ENCODE results near the gene GRAP2. TPM values are rescaled to one million over a fixed set of nuclear protein-coding genes. Genes with fewer than 3 reads are reported as not detected.

The GRAP2 gene
- total and polyA plus RNA-seq, 9 of the 15 experiments (the other 6 are each of a cell fraction or from before 2014, with no cell fraction given) = 4.8 to 88.7 (median 60.4) TPM

GRCh38 chr22:39942439-39943230 lies 41.8 kb downstream of the GRAP2 start:
- FAIRE-seq (no peak), ATAC-seq (no peak), DNase-seq (ENCODE audit: extremely low read depth in 1 of 4, low spot score in 3 of 4) (no peak)
- no peaks in the 10 kb centered on the region for H3K9me3 ChIP-seq (replicated peaks; ENCODE audit: control insufficient read depth, insufficient read depth, low read depth, low read length)
- peaks cover 18 to 53% of the 10 kb centered on the region in 2 experiments for H3K4me1 ChIP-seq (replicated peaks in 1 of 2; ENCODE audit: control insufficient read depth in 2 of 2, insufficient read depth in 2 of 2, low read length in 2 of 2)
- peak overlapping the region in 1 of 2 experiments; percentile 23; a peak in 1 of 4 replicates for H3K9ac ChIP-seq (ENCODE audit: insufficient read depth in 1 of 2, low read depth in 2 of 2, low read length in 2 of 2)
- intact Hi-C loops (cut with micrococcal nuclease) (no loop called here), in situ Hi-C loops (cut with MboI) (no loop called here)
- no peaks in the 10 kb centered on the region for H3K36me3 ChIP-seq (ENCODE audit: control insufficient read depth, insufficient read depth, low read length)
- 43% methylated on average over 6 of the region's 8 CpGs for WGBS (ENCODE audit: insufficient coverage, low coverage, missing lambda C conversion rate)
- no peaks in the 10 kb centered on the region for H4K20me1 ChIP-seq (replicated peaks; ENCODE audit: control insufficient read depth, insufficient read depth, low read length)
- POLR2A ChIA-PET = interaction anchor here (0.8 to 2.1 kb wide), 6 partner anchors 9 to 254 kb away, joined by 3 to 7 read pairs (median 4); no protein-coding TSS in a partner anchor
- no peaks in the 10 kb centered on the region for H3K9me1 ChIP-seq (ENCODE audit: control insufficient read depth, insufficient read depth, low read length)
- peaks cover 40% of the 10 kb centered on the region for H3K79me2 ChIP-seq (ENCODE audit: control insufficient read depth, insufficient read depth, low read length)
- peak overlapping the region; percentile 67 for H2AFZ ChIP-seq (ENCODE audit: low read depth, low read length)
- BruUV-seq (replicated peaks) = no TSS peak
- peak overlapping the region; percentile 28; the same call in 1 of the 3 replicates for H3K27ac ChIP-seq (ENCODE audit: extremely low read depth, low read depth, low read length)
- H3K4me2 ChIP-seq (ENCODE audit: insufficient read depth, low read length) = no peak overlapping the region
- no peak overlapping the region for H3K4me3 ChIP-seq
- H3K27me3 ChIP-seq (ENCODE audit: control insufficient read depth in 2 of 2, insufficient read depth in 2 of 2, low read length in 2 of 2) = no peaks in the 10 kb centered on the region
- CTCF ChIA-PET (ENCODE audit: low intra/inter-chr PET ratio) = interaction anchor here (0.8 kb wide), 1 partner anchor 9 kb away, joined by 3 read pairs; no protein-coding TSS in a partner anchor
- TF ChIP-seq, protein P1, sequence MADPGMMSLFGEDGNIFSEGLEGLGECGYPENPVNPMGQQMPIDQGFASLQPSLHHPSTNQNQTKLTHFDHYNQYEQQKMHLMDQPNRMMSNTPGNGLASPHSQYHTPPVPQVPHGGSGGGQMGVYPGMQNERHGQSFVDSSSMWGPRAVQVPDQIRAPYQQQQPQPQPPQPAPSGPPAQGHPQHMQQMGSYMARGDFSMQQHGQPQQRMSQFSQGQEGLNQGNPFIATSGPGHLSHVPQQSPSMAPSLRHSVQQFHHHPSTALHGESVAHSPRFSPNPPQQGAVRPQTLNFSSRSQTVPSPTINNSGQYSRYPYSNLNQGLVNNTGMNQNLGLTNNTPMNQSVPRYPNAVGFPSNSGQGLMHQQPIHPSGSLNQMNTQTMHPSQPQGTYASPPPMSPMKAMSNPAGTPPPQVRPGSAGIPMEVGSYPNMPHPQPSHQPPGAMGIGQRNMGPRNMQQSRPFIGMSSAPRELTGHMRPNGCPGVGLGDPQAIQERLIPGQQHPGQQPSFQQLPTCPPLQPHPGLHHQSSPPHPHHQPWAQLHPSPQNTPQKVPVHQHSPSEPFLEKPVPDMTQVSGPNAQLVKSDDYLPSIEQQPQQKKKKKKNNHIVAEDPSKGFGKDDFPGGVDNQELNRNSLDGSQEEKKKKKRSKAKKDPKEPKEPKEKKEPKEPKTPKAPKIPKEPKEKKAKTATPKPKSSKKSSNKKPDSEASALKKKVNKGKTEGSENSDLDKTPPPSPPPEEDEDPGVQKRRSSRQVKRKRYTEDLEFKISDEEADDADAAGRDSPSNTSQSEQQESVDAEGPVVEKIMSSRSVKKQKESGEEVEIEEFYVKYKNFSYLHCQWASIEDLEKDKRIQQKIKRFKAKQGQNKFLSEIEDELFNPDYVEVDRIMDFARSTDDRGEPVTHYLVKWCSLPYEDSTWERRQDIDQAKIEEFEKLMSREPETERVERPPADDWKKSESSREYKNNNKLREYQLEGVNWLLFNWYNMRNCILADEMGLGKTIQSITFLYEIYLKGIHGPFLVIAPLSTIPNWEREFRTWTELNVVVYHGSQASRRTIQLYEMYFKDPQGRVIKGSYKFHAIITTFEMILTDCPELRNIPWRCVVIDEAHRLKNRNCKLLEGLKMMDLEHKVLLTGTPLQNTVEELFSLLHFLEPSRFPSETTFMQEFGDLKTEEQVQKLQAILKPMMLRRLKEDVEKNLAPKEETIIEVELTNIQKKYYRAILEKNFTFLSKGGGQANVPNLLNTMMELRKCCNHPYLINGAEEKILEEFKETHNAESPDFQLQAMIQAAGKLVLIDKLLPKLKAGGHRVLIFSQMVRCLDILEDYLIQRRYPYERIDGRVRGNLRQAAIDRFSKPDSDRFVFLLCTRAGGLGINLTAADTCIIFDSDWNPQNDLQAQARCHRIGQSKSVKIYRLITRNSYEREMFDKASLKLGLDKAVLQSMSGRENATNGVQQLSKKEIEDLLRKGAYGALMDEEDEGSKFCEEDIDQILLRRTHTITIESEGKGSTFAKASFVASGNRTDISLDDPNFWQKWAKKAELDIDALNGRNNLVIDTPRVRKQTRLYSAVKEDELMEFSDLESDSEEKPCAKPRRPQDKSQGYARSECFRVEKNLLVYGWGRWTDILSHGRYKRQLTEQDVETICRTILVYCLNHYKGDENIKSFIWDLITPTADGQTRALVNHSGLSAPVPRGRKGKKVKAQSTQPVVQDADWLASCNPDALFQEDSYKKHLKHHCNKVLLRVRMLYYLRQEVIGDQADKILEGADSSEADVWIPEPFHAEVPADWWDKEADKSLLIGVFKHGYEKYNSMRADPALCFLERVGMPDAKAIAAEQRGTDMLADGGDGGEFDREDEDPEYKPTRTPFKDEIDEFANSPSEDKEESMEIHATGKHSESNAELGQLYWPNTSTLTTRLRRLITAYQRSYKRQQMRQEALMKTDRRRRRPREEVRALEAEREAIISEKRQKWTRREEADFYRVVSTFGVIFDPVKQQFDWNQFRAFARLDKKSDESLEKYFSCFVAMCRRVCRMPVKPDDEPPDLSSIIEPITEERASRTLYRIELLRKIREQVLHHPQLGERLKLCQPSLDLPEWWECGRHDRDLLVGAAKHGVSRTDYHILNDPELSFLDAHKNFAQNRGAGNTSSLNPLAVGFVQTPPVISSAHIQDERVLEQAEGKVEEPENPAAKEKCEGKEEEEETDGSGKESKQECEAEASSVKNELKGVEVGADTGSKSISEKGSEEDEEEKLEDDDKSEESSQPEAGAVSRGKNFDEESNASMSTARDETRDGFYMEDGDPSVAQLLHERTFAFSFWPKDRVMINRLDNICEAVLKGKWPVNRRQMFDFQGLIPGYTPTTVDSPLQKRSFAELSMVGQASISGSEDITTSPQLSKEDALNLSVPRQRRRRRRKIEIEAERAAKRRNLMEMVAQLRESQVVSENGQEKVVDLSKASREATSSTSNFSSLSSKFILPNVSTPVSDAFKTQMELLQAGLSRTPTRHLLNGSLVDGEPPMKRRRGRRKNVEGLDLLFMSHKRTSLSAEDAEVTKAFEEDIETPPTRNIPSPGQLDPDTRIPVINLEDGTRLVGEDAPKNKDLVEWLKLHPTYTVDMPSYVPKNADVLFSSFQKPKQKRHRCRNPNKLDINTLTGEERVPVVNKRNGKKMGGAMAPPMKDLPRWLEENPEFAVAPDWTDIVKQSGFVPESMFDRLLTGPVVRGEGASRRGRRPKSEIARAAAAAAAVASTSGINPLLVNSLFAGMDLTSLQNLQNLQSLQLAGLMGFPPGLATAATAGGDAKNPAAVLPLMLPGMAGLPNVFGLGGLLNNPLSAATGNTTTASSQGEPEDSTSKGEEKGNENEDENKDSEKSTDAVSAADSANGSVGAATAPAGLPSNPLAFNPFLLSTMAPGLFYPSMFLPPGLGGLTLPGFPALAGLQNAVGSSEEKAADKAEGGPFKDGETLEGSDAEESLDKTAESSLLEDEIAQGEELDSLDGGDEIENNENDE (IDR thresholded peaks at IDR 0.05; ENCODE audit: low read depth, low read length) = no peak
- TF ChIP-seq ZNF384 (IDR thresholded peaks at IDR 0.05; ENCODE audit: low read depth, low read length) = peak; percentile 71
- 0 out of 2 replicates have a peak, but pooled peaks have one; percentile 16 for TF ChIP-seq BCOR (IDR thresholded peaks at IDR 0.05)
- no peak for TF ChIP-seq KDM2B (CRISPR knock-in tag; IDR thresholded peaks at IDR 0.05)
- TF ChIP-seq ZNF121 (CRISPR knock-in tag; conservative IDR thresholded peaks at IDR 0.05) = peak; percentile 58
- no peak for TF ChIP-seq NELFE (IDR thresholded peaks at IDR 0.05; ENCODE audit: insufficient read depth, insufficient read length)
- TF ChIP-seq CEBPG (CRISPR knock-in tag; IDR thresholded peaks at IDR 0.05) = no peak
- peak; percentile 25 to 29; a peak in 1 of 4 replicates for TF ChIP-seq CEBPG (tag; conservative IDR thresholded peaks at IDR 0.05 in 1 of 2, IDR thresholded peaks at IDR 0.05 in 1 of 2)
- no peak for TF ChIP-seq ZNF253 (CRISPR knock-in tag; conservative IDR thresholded peaks at IDR 0.05)
- TF ChIP-seq JUNB (CRISPR knock-in tag; conservative IDR thresholded peaks at IDR 0.05) = no peak
- TF ChIP-seq SPI1 (IDR thresholded peaks at IDR 0.05; ENCODE audit: borderline replicate concordance, low read depth, low read length) = peak; percentile 37; the same call in 1 of the 2 replicates

Data from K562 (cell line).